GM23338 (cell line): ENCODE measurements around the gene RASA3. TPM values are rescaled to one million over a fixed set of nuclear protein-coding genes. Genes with fewer than 3 reads are reported as not detected.

Experiments used
- ATAC-seq: fragments of 200-7000 bp; cut with Tn5 transposase; 3 replicates; pipeline ENCODE4 v1.9.1; 2020
- DNase-seq: peaks from one replicate; pipeline ENCODE4 v3.0.0-alpha.2; 2015; ENCODE audit warnings: low spot score
- H2AFZ ChIP-seq: fragments of 200-600 bp; sonication (generic); 2 replicates; pipeline ENCODE4 v1.8.0; 2016; ENCODE audit warnings: antibody characterized with exemption, mild to moderate bottlenecking, moderate library complexity
- H3F3A ChIP-seq: fragments of 200-600 bp; sonication (generic); replicated peaks from 2 replicates; pipeline ENCODE4 v1.8.0; 2017; ENCODE audit warnings: antibody characterized with exemption, mixed run types, low read depth
- H3K27ac ChIP-seq: fragments of 200-600 bp; sonication (generic); 2 replicates; pipeline ENCODE4 v1.6.1; 2016; ENCODE audit warnings: low read depth
- H3K27me3 ChIP-seq: fragments of 200-600 bp; sonication (generic); 2 replicates; pipeline ENCODE4 v1.8.0; 2016; ENCODE audit warnings: mild to moderate bottlenecking, mixed run types, moderate library complexity; ENCODE audit not compliant: insufficient read depth
- H3K36me3 ChIP-seq: fragments of 200-600 bp; sonication (generic); 2 replicates; pipeline ENCODE4 v1.8.0; 2016; ENCODE audit warnings: mild to moderate bottlenecking; ENCODE audit not compliant: insufficient read depth
- H3K4me1 ChIP-seq: fragments of 200-600 bp; sonication (generic); 2 replicates; pipeline ENCODE4 v1.8.0; 2016; ENCODE audit warnings: mild to moderate bottlenecking, moderate library complexity; ENCODE audit not compliant: insufficient read depth
- H3K4me2 ChIP-seq: fragments of 200-600 bp; sonication (generic); 2 replicates; pipeline ENCODE4 v1.7.1; 2017; ENCODE audit warnings: mixed run types
- H3K4me3 ChIP-seq: fragments of 200-600 bp; sonication (generic); 2 replicates; pipeline ENCODE4 v1.6.1; 2016; ENCODE audit warnings: mixed run types
- H3K79me2 ChIP-seq: fragments of 200-600 bp; sonication (generic); replicated peaks from 2 replicates; pipeline ENCODE4 v1.8.0; 2017; ENCODE audit warnings: mild to moderate bottlenecking; ENCODE audit not compliant: insufficient read depth
- H3K9me2 ChIP-seq: fragments of 200-600 bp; sonication (generic); 2 replicates; pipeline ENCODE4 v1.8.0; 2017; ENCODE audit not compliant: insufficient read depth
- H4K20me1 ChIP-seq: fragments of 200-600 bp; sonication (generic); replicated peaks from 2 replicates; pipeline ENCODE4 v1.8.0; 2017; ENCODE audit warnings: mild to moderate bottlenecking; ENCODE audit not compliant: insufficient read depth
- H3K27ac Mint-ChIP-seq: 2 replicates; pipeline ENCODE4 v1.8.0; 2020; ENCODE audit warnings: inconsistent platforms, mild to moderate bottlenecking, moderate library complexity, mixed read lengths
- H3K27me3 Mint-ChIP-seq: 3 replicates; pipeline ENCODE4 v1.8.0; 2022; ENCODE audit warnings: low read depth, mild to moderate bottlenecking, moderate library complexity, mixed read lengths, inconsistent platforms; ENCODE audit not compliant: insufficient read depth, poor library complexity
- H3K36me3 Mint-ChIP-seq: 3 replicates; pipeline ENCODE4 v1.8.0; 2021; ENCODE audit warnings: low read depth, mild to moderate bottlenecking, inconsistent platforms, moderate library complexity, mixed read lengths
- H3K4me1 Mint-ChIP-seq: 3 replicates; pipeline ENCODE4 v1.8.0; 2020; ENCODE audit warnings: mild to moderate bottlenecking, inconsistent platforms, mixed read lengths
- H3K4me3 Mint-ChIP-seq: 3 replicates; pipeline ENCODE4 v1.8.0; 2021; ENCODE audit warnings: moderate library complexity, mild to moderate bottlenecking, inconsistent platforms, mixed read lengths
- H3K9me3 Mint-ChIP-seq: 3 replicates; pipeline ENCODE4 v1.8.0; 2020; ENCODE audit warnings: moderate library complexity, mild to moderate bottlenecking, inconsistent platforms, mixed read lengths
- CREB1 ChIP-seq: fragments of 250-450 bp; sonication (Bioruptor Pico); IDR thresholded peaks from 2 replicates; pipeline ENCODE4 v1.5.0; 2020; ENCODE audit warnings: low read depth, mild to moderate bottlenecking, moderate library complexity
- EZH2 ChIP-seq: fragments of 200-600 bp; sonication (generic); IDR thresholded peaks from one replicate; pipeline ENCODE4 v1.8.0; 2017; ENCODE audit warnings: antibody characterized with exemption, mild to moderate bottlenecking, low read depth; ENCODE audit not compliant: unreplicated experiment
- EZH2phosphoT487 ChIP-seq: fragments of 200-600 bp; sonication (generic); IDR thresholded peaks from one replicate; pipeline ENCODE4 v1.8.1; 2018; ENCODE audit warnings: antibody characterized with exemption; ENCODE audit not compliant: unreplicated experiment
- JUNB ChIP-seq: IDR thresholded peaks from one replicate; pipeline ENCODE4 v1.6.1; 2016; ENCODE audit warnings: antibody characterized with exemption; ENCODE audit not compliant: unreplicated experiment
- NANOG ChIP-seq: IDR thresholded peaks from 2 replicates; pipeline ENCODE4 v1.6.1; 2016; ENCODE audit warnings: antibody characterized with exemption, borderline replicate concordance
- POLR2AphosphoS5 ChIP-seq: IDR thresholded peaks from 2 replicates; pipeline ENCODE4 v1.6.1; 2016; ENCODE audit warnings: antibody characterized with exemption, low read depth
- STAT1 ChIP-seq: IDR thresholded peaks from one replicate; pipeline ENCODE4 v1.6.1; 2016; ENCODE audit warnings: antibody characterized with exemption; ENCODE audit not compliant: unreplicated experiment
- ZNF114 ChIP-seq: fragments of 250-450 bp; sonication (Bioruptor Pico); IDR thresholded peaks from 2 replicates; pipeline ENCODE4 v1.5.0; 2020; ENCODE audit warnings: mild to moderate bottlenecking, moderate library complexity
- ZNF331 ChIP-seq: fragments of 250-450 bp; sonication (Bioruptor Pico); IDR thresholded peaks from 2 replicates; pipeline ENCODE4 v1.5.0; 2020; ENCODE audit warnings: low read depth, mild to moderate bottlenecking, moderate library complexity
- polyA plus RNA-seq: library from polyadenylated mRNA; unstranded; fragments of >200 nt; fragmentation: Nextera tagmentation; extraction: Ambion mirVana; gene quantifications from 2 replicates; pipeline ENCODE4 v1.2.1, GENCODE V29; 2016
- total RNA-seq: library from RNA; depleted of rRNA; stranded (reverse); fragments of >200 nt; shearing (Covaris generic); gene quantifications from 2 replicates; pipeline ENCODE4 v1.2.3, GENCODE V29; 2014
- TF ChIP-seq, protein P1 (sequence below): fragments of 250-450 bp; sonication (Bioruptor Pico); IDR thresholded peaks from 2 replicates; pipeline ENCODE4 v1.5.0; 2020; ENCODE audit warnings: mild to moderate bottlenecking, moderate library complexity
- TF ChIP-seq, protein P2 (sequence below): IDR thresholded peaks from one replicate; pipeline ENCODE4 v1.6.1; 2018; ENCODE audit warnings: antibody characterized with exemption; ENCODE audit not compliant: unreplicated experiment
- TF ChIP-seq, protein P3 (sequence below), 2 experiments: fragments of 200-600 bp in 1 of 2; sonication (generic) in 1 of 2; conservative IDR thresholded peaks; 2 replicates each; pipeline versions ENCODE4 v1.5.1 to v1.6.1; 2016 to 2017; ENCODE audit warnings: antibody characterized with exemption in 2 of 2, low read depth in 2 of 2, mild to moderate bottlenecking in 2 of 2, moderate library complexity in 1 of 2
- TF ChIP-seq, protein P4 (sequence below): IDR thresholded peaks from 2 replicates; pipeline ENCODE4 v1.6.1; 2016; ENCODE audit warnings: antibody characterized with exemption

RASA3 gene
- total and polyA plus RNA-seq, 2 experiments from 2014 or later: 11.2 to 20.7 TPM

DNA sequence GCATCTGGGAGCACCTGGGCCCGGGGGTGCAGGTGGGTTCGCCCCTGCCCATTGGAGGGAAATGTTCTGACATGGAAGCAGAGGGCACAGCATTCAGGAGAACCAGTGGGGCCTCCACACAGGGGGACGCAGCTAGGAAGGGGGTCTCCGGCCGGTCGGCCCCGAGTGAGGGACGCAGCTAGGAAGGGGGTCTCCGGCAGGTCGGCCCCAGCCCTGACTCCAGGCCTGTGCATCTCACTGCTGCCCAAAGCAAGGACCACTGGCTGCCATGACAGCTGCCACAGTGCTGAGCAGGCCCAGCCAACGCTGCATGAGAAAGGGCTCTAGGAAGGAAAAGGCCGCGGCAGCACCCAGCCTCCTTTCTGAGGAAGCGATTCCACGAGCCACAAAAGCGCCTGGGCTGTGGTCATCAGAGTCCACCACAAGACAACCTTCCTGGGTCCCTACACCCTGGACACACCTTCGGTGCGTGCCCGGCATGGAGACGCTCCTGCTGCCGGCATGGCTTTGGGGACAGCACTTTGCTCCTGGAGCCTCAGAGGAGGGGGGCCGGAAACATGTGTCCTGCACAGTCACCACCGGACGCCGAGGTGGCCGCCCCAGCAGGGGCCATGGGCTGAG is 9.7 kb downstream of the RASA3 start:
- no peak for ATAC-seq
- H3K9me2 ChIP-seq: no peaks in the 10 kb centered on the region
- no peak overlapping the region for H3K4me3 ChIP-seq
- H3K36me3 ChIP-seq: no peaks in the 10 kb centered on the region
- H3K79me2 ChIP-seq: peaks cover 58% of the 10 kb centered on the region
- Mint-ChIP-seq H3K36me3 (peaks cover 1% of the 10 kb centered on the region), H3K27me3 (peaks cover 12% of the 10 kb centered on the region), H3K4me3 (no peak overlapping the region), H3K9me3 (no peaks in the 10 kb centered on the region), H3K4me1 (peaks cover 51% of the 10 kb centered on the region), H3K27ac (peak overlapping the region; percentile 44; the same call in 1 of the 2 replicates)
- H2AFZ ChIP-seq: no peak overlapping the region
- H3K27ac ChIP-seq: no peak overlapping the region
- peaks cover 6% of the 10 kb centered on the region; the same call in 1 of the 2 replicates for H4K20me1 ChIP-seq
- DNase-seq: no peak
- peaks cover 20% of the 10 kb centered on the region for H3K4me1 ChIP-seq
- H3K4me2 ChIP-seq: no peak overlapping the region
- TF ChIP-seq, protein P1, sequence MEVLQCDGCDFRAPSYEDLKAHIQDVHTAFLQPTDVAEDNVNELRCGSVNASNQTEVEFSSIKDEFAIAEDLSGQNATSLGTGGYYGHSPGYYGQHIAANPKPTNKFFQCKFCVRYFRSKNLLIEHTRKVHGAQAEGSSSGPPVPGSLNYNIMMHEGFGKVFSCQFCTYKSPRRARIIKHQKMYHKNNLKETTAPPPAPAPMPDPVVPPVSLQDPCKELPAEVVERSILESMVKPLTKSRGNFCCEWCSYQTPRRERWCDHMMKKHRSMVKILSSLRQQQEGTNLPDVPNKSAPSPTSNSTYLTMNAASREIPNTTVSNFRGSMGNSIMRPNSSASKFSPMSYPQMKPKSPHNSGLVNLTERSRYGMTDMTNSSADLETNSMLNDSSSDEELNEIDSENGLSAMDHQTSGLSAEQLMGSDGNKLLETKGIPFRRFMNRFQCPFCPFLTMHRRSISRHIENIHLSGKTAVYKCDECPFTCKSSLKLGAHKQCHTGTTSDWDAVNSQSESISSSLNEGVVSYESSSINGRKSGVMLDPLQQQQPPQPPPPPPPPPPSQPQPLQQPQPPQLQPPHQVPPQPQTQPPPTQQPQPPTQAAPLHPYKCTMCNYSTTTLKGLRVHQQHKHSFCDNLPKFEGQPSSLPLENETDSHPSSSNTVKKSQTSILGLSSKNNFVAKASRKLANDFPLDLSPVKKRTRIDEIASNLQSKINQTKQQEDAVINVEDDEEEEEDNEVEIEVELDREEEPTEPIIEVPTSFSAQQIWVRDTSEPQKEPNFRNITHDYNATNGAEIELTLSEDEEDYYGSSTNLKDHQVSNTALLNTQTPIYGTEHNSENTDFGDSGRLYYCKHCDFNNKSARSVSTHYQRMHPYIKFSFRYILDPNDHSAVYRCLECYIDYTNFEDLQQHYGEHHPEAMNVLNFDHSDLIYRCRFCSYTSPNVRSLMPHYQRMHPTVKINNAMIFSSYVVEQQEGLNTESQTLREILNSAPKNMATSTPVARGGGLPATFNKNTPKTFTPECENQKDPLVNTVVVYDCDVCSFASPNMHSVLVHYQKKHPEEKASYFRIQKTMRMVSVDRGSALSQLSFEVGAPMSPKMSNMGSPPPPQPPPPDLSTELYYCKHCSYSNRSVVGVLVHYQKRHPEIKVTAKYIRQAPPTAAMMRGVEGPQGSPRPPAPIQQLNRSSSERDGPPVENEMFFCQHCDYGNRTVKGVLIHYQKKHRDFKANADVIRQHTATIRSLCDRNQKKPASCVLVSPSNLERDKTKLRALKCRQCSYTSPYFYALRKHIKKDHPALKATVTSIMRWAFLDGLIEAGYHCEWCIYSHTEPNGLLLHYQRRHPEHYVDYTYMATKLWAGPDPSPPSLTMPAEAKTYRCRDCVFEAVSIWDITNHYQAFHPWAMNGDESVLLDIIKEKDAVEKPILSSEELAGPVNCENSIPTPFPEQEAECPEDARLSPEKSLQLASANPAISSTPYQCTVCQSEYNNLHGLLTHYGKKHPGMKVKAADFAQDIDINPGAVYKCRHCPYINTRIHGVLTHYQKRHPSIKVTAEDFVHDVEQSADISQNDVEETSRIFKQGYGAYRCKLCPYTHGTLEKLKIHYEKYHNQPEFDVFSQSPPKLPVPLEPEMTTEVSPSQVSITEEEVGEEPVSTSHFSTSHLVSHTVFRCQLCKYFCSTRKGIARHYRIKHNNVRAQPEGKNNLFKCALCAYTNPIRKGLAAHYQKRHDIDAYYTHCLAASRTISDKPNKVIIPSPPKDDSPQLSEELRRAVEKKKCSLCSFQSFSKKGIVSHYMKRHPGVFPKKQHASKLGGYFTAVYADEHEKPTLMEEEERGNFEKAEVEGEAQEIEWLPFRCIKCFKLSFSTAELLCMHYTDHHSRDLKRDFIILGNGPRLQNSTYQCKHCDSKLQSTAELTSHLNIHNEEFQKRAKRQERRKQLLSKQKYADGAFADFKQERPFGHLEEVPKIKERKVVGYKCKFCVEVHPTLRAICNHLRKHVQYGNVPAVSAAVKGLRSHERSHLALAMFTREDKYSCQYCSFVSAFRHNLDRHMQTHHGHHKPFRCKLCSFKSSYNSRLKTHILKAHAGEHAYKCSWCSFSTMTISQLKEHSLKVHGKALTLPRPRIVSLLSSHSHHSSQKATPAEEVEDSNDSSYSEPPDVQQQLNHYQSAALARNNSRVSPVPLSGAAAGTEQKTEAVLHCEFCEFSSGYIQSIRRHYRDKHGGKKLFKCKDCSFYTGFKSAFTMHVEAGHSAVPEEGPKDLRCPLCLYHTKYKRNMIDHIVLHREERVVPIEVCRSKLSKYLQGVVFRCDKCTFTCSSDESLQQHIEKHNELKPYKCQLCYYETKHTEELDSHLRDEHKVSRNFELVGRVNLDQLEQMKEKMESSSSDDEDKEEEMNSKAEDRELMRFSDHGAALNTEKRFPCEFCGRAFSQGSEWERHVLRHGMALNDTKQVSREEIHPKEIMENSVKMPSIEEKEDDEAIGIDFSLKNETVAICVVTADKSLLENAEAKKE (CRISPR knock-in tag): no peak
- TF ChIP-seq, protein P2, sequence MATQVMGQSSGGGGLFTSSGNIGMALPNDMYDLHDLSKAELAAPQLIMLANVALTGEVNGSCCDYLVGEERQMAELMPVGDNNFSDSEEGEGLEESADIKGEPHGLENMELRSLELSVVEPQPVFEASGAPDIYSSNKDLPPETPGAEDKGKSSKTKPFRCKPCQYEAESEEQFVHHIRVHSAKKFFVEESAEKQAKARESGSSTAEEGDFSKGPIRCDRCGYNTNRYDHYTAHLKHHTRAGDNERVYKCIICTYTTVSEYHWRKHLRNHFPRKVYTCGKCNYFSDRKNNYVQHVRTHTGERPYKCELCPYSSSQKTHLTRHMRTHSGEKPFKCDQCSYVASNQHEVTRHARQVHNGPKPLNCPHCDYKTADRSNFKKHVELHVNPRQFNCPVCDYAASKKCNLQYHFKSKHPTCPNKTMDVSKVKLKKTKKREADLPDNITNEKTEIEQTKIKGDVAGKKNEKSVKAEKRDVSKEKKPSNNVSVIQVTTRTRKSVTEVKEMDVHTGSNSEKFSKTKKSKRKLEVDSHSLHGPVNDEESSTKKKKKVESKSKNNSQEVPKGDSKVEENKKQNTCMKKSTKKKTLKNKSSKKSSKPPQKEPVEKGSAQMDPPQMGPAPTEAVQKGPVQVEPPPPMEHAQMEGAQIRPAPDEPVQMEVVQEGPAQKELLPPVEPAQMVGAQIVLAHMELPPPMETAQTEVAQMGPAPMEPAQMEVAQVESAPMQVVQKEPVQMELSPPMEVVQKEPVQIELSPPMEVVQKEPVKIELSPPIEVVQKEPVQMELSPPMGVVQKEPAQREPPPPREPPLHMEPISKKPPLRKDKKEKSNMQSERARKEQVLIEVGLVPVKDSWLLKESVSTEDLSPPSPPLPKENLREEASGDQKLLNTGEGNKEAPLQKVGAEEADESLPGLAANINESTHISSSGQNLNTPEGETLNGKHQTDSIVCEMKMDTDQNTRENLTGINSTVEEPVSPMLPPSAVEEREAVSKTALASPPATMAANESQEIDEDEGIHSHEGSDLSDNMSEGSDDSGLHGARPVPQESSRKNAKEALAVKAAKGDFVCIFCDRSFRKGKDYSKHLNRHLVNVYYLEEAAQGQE: no peak
- TF ChIP-seq NANOG (no peak), STAT1 (no peak), ZNF331 (CRISPR knock-in tag) (no peak), JUNB (no peak), CREB1 (CRISPR knock-in tag) (no peak), POLR2AphosphoS5 (no peak), ZNF114 (no peak), EZH2 (no peak), EZH2phosphoT487 (no peak)
- TF ChIP-seq, protein P3, sequence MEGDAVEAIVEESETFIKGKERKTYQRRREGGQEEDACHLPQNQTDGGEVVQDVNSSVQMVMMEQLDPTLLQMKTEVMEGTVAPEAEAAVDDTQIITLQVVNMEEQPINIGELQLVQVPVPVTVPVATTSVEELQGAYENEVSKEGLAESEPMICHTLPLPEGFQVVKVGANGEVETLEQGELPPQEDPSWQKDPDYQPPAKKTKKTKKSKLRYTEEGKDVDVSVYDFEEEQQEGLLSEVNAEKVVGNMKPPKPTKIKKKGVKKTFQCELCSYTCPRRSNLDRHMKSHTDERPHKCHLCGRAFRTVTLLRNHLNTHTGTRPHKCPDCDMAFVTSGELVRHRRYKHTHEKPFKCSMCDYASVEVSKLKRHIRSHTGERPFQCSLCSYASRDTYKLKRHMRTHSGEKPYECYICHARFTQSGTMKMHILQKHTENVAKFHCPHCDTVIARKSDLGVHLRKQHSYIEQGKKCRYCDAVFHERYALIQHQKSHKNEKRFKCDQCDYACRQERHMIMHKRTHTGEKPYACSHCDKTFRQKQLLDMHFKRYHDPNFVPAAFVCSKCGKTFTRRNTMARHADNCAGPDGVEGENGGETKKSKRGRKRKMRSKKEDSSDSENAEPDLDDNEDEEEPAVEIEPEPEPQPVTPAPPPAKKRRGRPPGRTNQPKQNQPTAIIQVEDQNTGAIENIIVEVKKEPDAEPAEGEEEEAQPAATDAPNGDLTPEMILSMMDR (conservative IDR thresholded peaks at IDR 0.05; ENCODE audit: low read depth in 2 of 2): no peak
- TF ChIP-seq, protein P4, sequence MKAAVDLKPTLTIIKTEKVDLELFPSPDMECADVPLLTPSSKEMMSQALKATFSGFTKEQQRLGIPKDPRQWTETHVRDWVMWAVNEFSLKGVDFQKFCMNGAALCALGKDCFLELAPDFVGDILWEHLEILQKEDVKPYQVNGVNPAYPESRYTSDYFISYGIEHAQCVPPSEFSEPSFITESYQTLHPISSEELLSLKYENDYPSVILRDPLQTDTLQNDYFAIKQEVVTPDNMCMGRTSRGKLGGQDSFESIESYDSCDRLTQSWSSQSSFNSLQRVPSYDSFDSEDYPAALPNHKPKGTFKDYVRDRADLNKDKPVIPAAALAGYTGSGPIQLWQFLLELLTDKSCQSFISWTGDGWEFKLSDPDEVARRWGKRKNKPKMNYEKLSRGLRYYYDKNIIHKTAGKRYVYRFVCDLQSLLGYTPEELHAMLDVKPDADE: no peak
- H3F3A ChIP-seq: peaks cover 19% of the 10 kb centered on the region
- no peaks in the 10 kb centered on the region for H3K27me3 ChIP-seq
